Testis (tissue), 5 donors: Measurements from ENCODE around the gene PRSS57. TPM values are rescaled to one million over a fixed set of nuclear protein-coding genes. Genes with fewer than 3 reads are reported as not detected.
"Not testable (repeated sequence)": the region's sequence is repeated elsewhere in the genome, so short reads cannot be mapped to it uniquely, and the experiment has no call there.

Experiments used
- DNase-seq: peaks from one replicate; pipeline ENCODE4 v3.0.0-alpha.2; 2019
- H3K27ac ChIP-seq, 2 donors: fragments of 200-600 bp; sonication (generic); one replicate each; pipeline ENCODE4 v1.5.1; 2019
- H3K27me3 ChIP-seq: fragments of 200-600 bp; sonication (generic); one replicate; pipeline ENCODE4 v1.5.1; 2019
- H3K36me3 ChIP-seq: fragments of 200-600 bp; sonication (generic); one replicate; pipeline ENCODE4 v1.5.1; 2017; ENCODE audit warnings: low read depth; ENCODE audit errors: missing control alignments
- H3K4me1 ChIP-seq: fragments of 200-600 bp; sonication (generic); one replicate; pipeline ENCODE4 v1.5.1; 2019
- H3K4me3 ChIP-seq, 2 donors: fragments of 200-600 bp; sonication (generic); one replicate each; pipeline ENCODE4 v1.5.1; 2017 to 2019
- H3K9me3 ChIP-seq: fragments of 200-600 bp; sonication (generic); one replicate; pipeline ENCODE4 v1.5.1; 2017
- POLR2A ChIP-seq: fragments of 450-650 bp; IDR thresholded peaks from one replicate; pipeline ENCODE4 v1.6.1; 2017; ENCODE audit warnings: antibody characterized with exemption, mild to moderate bottlenecking, moderate library complexity
- WGBS, 2 donors: methylation state at CpG; one replicate each; pipeline ENCODE4 v1.1.5; 2018; 5-methylcytosine and 5-hydroxymethylcytosine counted together
- intact Hi-C: fragments of 100-400 bp; cut with DNase I; formaldehyde crosslinking; loops from one replicate; pipeline ENCODE4 v1.15.1; 2023; ENCODE audit warnings: low total_unique reads
- long read RNA-seq, 2 donors: transcript quantifications; one replicate each; lab custom pipeline, GENCODE V29; 2026
- polyA plus RNA-seq: library from polyadenylated mRNA; stranded (reverse); fragments of 350-450 nt; fragmentation: Illumina TruSeq; extraction: RNeasy Lipid Tissue Mini Kit (QIAGEN cat#74804); gene quantifications from one replicate; pipeline ENCODE4 v1.2.3, GENCODE V29; 2014; ENCODE audit warnings: low read depth, low replicate concordance; ENCODE audit not compliant: insufficient read depth
- total RNA-seq, 2 donors: library from RNA; depleted of rRNA; stranded (reverse); fragments of >200 nt; gene quantifications; one replicate each; pipeline ENCODE4 v1.2.3, GENCODE V29; 2016
- TF ChIP-seq, protein P1 (sequence below), 3 experiments: fragments of 450-650 bp in 2 of 3; fragments of 200-600 bp in 1 of 3; sonication (generic) in 1 of 3; IDR thresholded peaks; one replicate each; pipeline ENCODE4 v1.5.1; 2016 to 2019; ENCODE audit warnings: antibody characterized with exemption in 3 of 3, mild to moderate bottlenecking in 2 of 3, moderate library complexity in 1 of 3

The PRSS57 gene
- total RNA-seq (not detected), polyA plus RNA-seq (not detected)
- long read RNA-seq, donor 1: 0 reads
- long read RNA-seq, donor 2: 0 reads

DNA sequence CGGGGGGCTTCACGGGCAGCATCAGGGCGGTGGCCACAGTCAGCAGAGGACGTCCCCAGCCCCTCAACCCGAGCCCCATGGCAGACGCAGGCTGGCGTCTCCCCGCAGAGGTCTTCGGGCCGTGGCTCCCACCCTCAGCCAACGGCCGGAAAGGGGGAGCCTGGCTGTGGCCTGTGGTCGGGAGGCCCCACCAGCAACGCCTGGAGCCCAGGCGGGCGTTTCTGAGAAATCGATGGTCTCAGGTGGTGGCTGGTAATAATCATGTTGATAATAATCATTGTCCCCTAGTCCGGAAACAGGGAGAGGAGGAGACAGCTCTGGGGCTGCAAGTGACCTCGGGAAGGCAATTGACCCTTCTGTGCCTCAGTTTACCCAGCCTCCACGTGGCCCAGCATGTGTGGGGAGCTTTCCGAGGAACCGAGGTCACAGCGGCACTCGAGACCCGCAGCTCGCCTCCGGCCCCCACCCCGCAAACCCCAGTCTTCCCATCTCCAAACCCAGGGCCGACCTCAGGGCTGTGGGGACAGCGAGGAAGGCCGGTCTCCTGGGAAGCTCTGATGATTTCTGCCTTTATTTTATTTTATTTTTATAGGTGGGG, at the start of gene PRSS57:
PRSS57 (minus strand) TSS at position 101 of the 598 bp plus-strand sequence; CDS start at position 79, 22 bp downstream.
- no peaks in the 10 kb centered on the region for H3K27me3 ChIP-seq
- H3K4me1 ChIP-seq: no peaks in the 10 kb centered on the region
- H3K27ac ChIP-seq: no peak within 1 kb of the TSS
- H3K4me3 ChIP-seq: no peak within 1 kb of the TSS
- TF ChIP-seq, protein P1, sequence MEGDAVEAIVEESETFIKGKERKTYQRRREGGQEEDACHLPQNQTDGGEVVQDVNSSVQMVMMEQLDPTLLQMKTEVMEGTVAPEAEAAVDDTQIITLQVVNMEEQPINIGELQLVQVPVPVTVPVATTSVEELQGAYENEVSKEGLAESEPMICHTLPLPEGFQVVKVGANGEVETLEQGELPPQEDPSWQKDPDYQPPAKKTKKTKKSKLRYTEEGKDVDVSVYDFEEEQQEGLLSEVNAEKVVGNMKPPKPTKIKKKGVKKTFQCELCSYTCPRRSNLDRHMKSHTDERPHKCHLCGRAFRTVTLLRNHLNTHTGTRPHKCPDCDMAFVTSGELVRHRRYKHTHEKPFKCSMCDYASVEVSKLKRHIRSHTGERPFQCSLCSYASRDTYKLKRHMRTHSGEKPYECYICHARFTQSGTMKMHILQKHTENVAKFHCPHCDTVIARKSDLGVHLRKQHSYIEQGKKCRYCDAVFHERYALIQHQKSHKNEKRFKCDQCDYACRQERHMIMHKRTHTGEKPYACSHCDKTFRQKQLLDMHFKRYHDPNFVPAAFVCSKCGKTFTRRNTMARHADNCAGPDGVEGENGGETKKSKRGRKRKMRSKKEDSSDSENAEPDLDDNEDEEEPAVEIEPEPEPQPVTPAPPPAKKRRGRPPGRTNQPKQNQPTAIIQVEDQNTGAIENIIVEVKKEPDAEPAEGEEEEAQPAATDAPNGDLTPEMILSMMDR (IDR thresholded peaks at IDR 0.05): no peak
- no peak for TF ChIP-seq POLR2A
- H3K36me3 ChIP-seq: no peaks in the 10 kb centered on the region
- intact Hi-C loops: no loop called here
- WGBS, 2 donors: 77 to 85% methylated on average over 23 to 30 of the region's 31 CpGs
- no peak for DNase-seq
- H3K9me3 ChIP-seq: no peaks in the 10 kb centered on the region

DNA sequence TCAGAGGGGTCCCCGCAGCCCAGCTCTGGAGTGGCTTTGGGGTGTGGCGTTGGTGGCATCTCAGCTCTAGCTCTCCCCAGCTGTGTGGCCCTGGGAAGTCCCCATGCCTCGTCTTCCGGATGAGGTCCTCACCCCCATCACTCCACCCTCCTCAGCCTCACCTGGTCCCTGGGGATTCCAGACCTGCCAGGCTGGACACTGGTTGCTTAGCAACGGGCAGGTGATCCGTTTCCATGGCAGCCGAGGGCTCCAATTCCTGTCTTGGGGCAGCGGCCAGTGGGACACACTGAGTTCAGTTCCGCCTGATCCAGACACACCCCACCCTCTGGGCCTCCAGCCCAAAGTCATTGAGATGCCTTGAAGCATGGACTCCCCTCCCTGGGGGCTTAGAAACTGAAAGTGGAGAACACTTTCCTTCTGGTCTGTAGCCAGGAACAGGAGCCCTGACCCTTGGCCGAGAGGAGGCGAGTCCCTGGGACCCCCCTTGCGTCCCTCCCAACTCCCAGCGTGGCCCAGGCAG, 48.0 kb upstream of the PRSS57 start:
- Histone ChIP-seq H3K9me3 (no peaks in the 10 kb centered on the region), H3K4me1 (no peaks in the 10 kb centered on the region), H3K36me3 (no peaks in the 10 kb centered on the region), H3K27me3 (no peaks in the 10 kb centered on the region), H3K27ac (no peak overlapping the region), H3K4me3 (no peak overlapping the region)
- TF ChIP-seq, protein P1 (IDR thresholded peaks at IDR 0.05): no peak
- TF ChIP-seq POLR2A: no peak
- peak; percentile 80 for DNase-seq
- WGBS, 2 donors: 59 to 67% methylated on average over 9 to 13 of the region's 13 CpGs
- intact Hi-C loops: no loop called here

DNA sequence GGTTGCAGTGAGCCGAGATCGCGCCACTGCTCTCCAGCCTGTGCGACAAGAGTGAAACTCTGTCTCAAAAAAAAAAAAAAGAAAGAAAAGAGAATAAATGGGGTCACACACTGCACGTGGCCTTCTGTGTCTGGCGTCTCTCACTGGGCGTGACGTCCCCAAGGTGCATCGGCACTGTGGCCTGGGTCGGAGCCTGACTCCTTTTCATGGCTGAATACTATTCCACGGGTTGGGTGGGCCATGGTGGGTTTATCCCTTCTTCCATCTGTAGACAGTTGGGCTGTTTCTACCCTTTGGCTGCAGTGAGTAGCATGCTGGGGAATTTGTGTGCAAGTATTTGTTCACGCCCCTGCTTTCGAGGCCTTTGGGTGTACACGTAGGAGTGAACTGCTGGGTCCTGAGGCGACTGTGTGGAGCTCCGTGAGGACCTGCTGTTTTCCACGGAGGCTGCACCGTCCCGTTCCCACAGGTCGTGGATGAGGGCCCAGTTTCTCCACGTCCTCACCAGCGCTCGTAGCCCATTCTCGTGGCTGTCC, 47.4 kb upstream of the PRSS57 start:
- no peak for TF ChIP-seq POLR2A
- TF ChIP-seq, protein P1 (IDR thresholded peaks at IDR 0.05): no peak
- Histone ChIP-seq H3K4me3 (no peak overlapping the region), H3K27me3 (no peaks in the 10 kb centered on the region), H3K27ac (no peak overlapping the region), H3K36me3 (no peaks in the 10 kb centered on the region), H3K9me3 (no peaks in the 10 kb centered on the region), H3K4me1 (no peaks in the 10 kb centered on the region)
- WGBS, 2 donors: 90 to 92% methylated on average over 24 of the region's 24 CpGs
- no peak for DNase-seq
- intact Hi-C loops: no loop called here

DNA sequence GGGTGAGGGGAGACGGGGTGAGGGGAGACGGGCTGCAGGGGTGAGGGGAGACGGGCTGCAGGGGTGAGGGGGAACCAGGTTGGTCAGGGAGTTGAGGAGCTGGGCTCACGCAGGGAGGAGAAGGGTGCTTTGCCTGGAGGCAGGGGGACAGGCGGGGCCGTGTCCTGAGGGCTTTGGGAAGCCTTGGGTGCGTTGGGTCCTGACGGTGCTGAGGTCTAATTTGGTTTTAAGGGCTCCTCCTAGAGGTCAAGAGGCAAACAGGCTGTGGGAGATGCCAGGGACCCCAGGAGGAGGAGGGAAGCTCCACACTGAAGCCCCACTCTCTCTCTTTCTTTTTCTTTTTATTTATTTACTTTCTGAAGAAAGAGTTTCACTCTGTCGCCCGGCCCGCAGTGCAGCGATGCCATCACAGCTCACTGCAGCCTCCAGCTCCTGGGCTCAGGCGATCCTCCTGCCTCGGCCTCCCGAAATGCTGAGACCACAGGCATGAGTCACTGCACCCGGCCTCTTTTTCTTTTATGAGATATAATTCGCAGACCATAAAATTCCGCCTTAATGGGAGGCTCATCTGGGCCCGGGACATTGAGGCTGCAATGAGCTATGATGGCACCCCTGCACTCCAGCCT, 46.4 kb upstream of the PRSS57 start:
- 79 to 87% methylated on average over 17 to 19 of the region's 19 CpGs for WGBS, 2 donors
- no peak overlapping the region for H3K27ac ChIP-seq
- no peaks in the 10 kb centered on the region for H3K9me3 ChIP-seq
- intact Hi-C loops: no loop called here
- H3K36me3 ChIP-seq: no peaks in the 10 kb centered on the region
- H3K4me1 ChIP-seq: no peaks in the 10 kb centered on the region
- TF ChIP-seq, protein P1 (IDR thresholded peaks at IDR 0.05): no peak
- no peak for TF ChIP-seq POLR2A
- H3K27me3 ChIP-seq: no peaks in the 10 kb centered on the region
- no peak overlapping the region for H3K4me3 ChIP-seq
- DNase-seq: no peak

DNA sequence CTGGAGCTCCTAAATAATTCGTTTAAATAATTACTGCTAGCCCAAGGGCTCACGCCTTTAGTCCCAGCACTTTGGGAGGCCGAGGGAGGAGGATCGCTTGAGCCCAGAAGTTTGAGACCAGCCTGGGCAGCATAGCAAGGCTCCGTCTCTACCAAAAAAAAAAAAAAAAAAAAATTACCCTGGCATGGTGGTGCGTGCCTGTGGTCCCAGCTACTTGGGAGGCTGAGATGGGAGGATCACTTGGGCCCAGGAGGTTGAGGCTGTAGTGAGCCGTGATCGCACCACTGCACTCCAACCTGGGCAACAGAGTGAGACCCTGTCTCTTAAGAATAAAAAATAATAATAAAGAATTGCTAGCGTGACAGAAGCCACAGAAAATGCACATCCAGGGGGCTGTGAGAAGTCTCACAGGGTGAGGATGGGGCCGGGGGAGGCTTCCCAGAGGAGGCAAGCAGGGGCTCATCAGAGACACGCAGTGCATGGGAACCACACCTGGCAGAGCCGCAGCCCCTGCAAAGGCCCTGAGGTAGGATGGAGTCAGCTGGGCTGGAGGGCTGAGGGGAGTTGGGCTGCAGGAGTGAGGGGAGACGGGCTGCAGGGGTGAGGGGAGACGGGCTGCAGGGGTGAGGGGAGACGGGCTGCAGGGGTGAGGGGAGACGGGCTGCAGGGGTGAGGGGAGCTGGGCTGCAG, 45.7 kb upstream of the PRSS57 start:
- H3K36me3 ChIP-seq, H3K27ac ChIP-seq, DNase-seq, intact Hi-C loops, H3K27me3 ChIP-seq, H3K4me3 ChIP-seq, H3K4me1 ChIP-seq, H3K9me3 ChIP-seq: not testable (repeated sequence)
- WGBS, 2 donors: 79 to 84% methylated on average over 14 to 16 of the region's 16 CpGs
